ENCODE data around the gene PRKAB2. TPM values are rescaled to one million over a fixed set of nuclear protein-coding genes. Genes with fewer than 3 reads are reported as not detected.

PRKAB2 gene
- total and polyA plus RNA-seq, 4 donors: 13.6 to 24.8 (median 14.3) TPM

GRCh38 chr1:147218606-147219005 lies 46.3 kb upstream of the PRKAB2 start:
- no peak overlapping the region for H3K27ac ChIP-seq (ENCODE audit: low read depth in 1 of 2, low read length in 2 of 2)
- WGBS: 24% methylated on average over 3 of the region's 3 CpGs
- DNase-seq (ENCODE audit: low spot score): no peak
- H3K27me3 ChIP-seq (ENCODE audit: control insufficient read depth in 4 of 4, insufficient read depth in 4 of 4, low read length in 3 of 4): no peaks in the 10 kb centered on the region
- peaks cover 12 to 81% (median 58%) of the 10 kb centered on the region in 4 donors for H3K4me1 ChIP-seq (ENCODE audit: control insufficient read depth in 4 of 4, insufficient read depth in 4 of 4, low read length in 3 of 4)
- no peak for TF ChIP-seq MAX (IDR thresholded peaks at IDR 0.05)
- no peak for TF ChIP-seq ZBTB33 (IDR thresholded peaks at IDR 0.05)
- no peak for TF ChIP-seq RXRA (IDR thresholded peaks at IDR 0.05)
- no peak for TF ChIP-seq YY1 (IDR thresholded peaks at IDR 0.05)
- no peak overlapping the region for H3K9ac ChIP-seq (ENCODE audit: low read depth in 1 of 2, low read length in 2 of 2)
- no peaks in the 10 kb centered on the region for H3K9me3 ChIP-seq (ENCODE audit: control insufficient read depth in 4 of 4, low read length in 3 of 4)
- no peak overlapping the region for H3K4me3 ChIP-seq (ENCODE audit: low read depth in 1 of 3, low read length in 3 of 3)
- H3K36me3 ChIP-seq (ENCODE audit: control insufficient read depth in 4 of 4, insufficient read depth in 3 of 4, low read depth in 1 of 4, low read length in 3 of 4): peaks cover 0 to 21% (median 8%) of the 10 kb centered on the region in 4 donors

- no peaks in the 10 kb centered on the region for H3K9me3 ChIP-seq (ENCODE audit: control insufficient read depth in 4 of 4, low read length in 3 of 4)
- H3K27ac ChIP-seq (ENCODE audit: low read depth in 1 of 2, low read length in 2 of 2): peak overlapping the region in 1 of 2 donors; percentile 22
- TF ChIP-seq SP1 (IDR thresholded peaks at IDR 0.05) (no peak), ZBTB33 (IDR thresholded peaks at IDR 0.05) (no peak), FOXA1 (IDR thresholded peaks at IDR 0.05) (no peak), RAD21 (IDR thresholded peaks at IDR 0.05) (no peak), EGR1 (IDR thresholded peaks at IDR 0.05; ENCODE audit: low read depth in 2 of 2) (no peak), NR2F2 (IDR thresholded peaks at IDR 0.05) (no peak)
- WGBS: 92% methylated on average over 7 of the region's 7 CpGs
- no peak overlapping the region for H3K4me3 ChIP-seq (ENCODE audit: low read depth in 1 of 3, low read length in 3 of 3)
- no peaks in the 10 kb centered on the region for H3K27me3 ChIP-seq (ENCODE audit: control insufficient read depth in 4 of 4, insufficient read depth in 4 of 4, low read length in 3 of 4)
- H3K9ac ChIP-seq (ENCODE audit: low read depth in 1 of 2, low read length in 2 of 2): no peak overlapping the region
- peaks cover 0 to 26% (median 15%) of the 10 kb centered on the region in 4 donors for H3K36me3 ChIP-seq (ENCODE audit: control insufficient read depth in 4 of 4, insufficient read depth in 3 of 4, low read depth in 1 of 4, low read length in 3 of 4)
- peaks cover 12 to 81% (median 59%) of the 10 kb centered on the region in 4 donors for H3K4me1 ChIP-seq (ENCODE audit: control insufficient read depth in 4 of 4, insufficient read depth in 4 of 4, low read length in 3 of 4)
- no peak for DNase-seq (ENCODE audit: low spot score)
Measured at GRCh38 chr1:147217141-147217540, 44.9 kb upstream of the PRKAB2 start.

- H3K36me3 ChIP-seq (ENCODE audit: control insufficient read depth in 4 of 4, insufficient read depth in 3 of 4, low read depth in 1 of 4, low read length in 3 of 4): peaks cover 0 to 31% (median 18%) of the 10 kb centered on the region in 4 donors
- TF ChIP-seq CTCF (IDR thresholded peaks at IDR 0.05; ENCODE audit: low read depth, low read length, missing input control) (no peak), SP1 (IDR thresholded peaks at IDR 0.05) (no peak), JUND (IDR thresholded peaks at IDR 0.05) (no peak), FOXA2 (IDR thresholded peaks at IDR 0.05) (no peak), EGR1 (IDR thresholded peaks at IDR 0.05; ENCODE audit: low read depth in 2 of 2) (no peak), REST (IDR thresholded peaks at IDR 0.05) (no peak), ATF3 (IDR thresholded peaks at IDR 0.05) (no peak), FOXA1 (IDR thresholded peaks at IDR 0.05) (no peak), YY1 (IDR thresholded peaks at IDR 0.05) (no peak), HNF4G (IDR thresholded peaks at IDR 0.05) (no peak), TAF1 (conservative IDR thresholded peaks at IDR 0.05) (no peak), NR2F2 (IDR thresholded peaks at IDR 0.05) (no peak), RAD21 (IDR thresholded peaks at IDR 0.05) (no peak)
Measured at GRCh38 chr1:147216124-147216523, 43.9 kb upstream of the PRKAB2 start.

More at GRCh38 chr1:147216124-147216523, 43.9 kb upstream of the PRKAB2 start:
- Histone ChIP-seq H3K4me1 (ENCODE audit: control insufficient read depth in 4 of 4, insufficient read depth in 4 of 4, low read length in 3 of 4) (peaks cover 9 to 79% (median 56%) of the 10 kb centered on the region in 4 donors), H3K27ac (ENCODE audit: low read depth in 1 of 2, low read length in 2 of 2) (peak overlapping the region; percentile 42 to 44), H3K9me3 (ENCODE audit: control insufficient read depth in 4 of 4, low read length in 3 of 4) (no peaks in the 10 kb centered on the region), H3K27me3 (ENCODE audit: control insufficient read depth in 4 of 4, insufficient read depth in 4 of 4, low read length in 3 of 4) (no peaks in the 10 kb centered on the region), H3K9ac (ENCODE audit: low read depth in 1 of 2, low read length in 2 of 2) (no peak overlapping the region), H3K4me3 (ENCODE audit: low read depth in 1 of 3, low read length in 3 of 3) (no peak overlapping the region)
- no peak for DNase-seq (ENCODE audit: low spot score)
- 73% methylated on average over 3 of the region's 3 CpGs for WGBS
